Sigmoid colon (tissue), 7 donors: Measurements from ENCODE around the gene KRT79. TPM values are rescaled to one million over a fixed set of nuclear protein-coding genes. Genes with fewer than 3 reads are reported as not detected.

Source experiments
- DNase-seq: peaks from one replicate; pipeline ENCODE4 v3.0.0-alpha.2; 2019
- H3K27ac ChIP-seq, 4 donors: fragments of 200-600 bp; sonication (generic); one replicate each; pipeline ENCODE4 v1.5.1; 2016 to 2019; ENCODE audit warnings: mild to moderate bottlenecking in 1 of 4
- H3K27me3 ChIP-seq, 3 donors: fragments of 200-600 bp; sonication (generic); one replicate each; pipeline ENCODE4 v1.5.1; 2019; ENCODE audit warnings: mild to moderate bottlenecking in 1 of 3
- H3K36me3 ChIP-seq, 4 donors: fragments of 200-600 bp; sonication (generic); one replicate each; pipeline ENCODE4 v1.5.1; 2016 to 2019
- H3K4me1 ChIP-seq, 4 donors: fragments of 200-600 bp; sonication (generic); one replicate each; pipeline ENCODE4 v1.5.1; 2017 to 2019
- H3K4me3 ChIP-seq, 4 donors: fragments of 200-600 bp; sonication (generic); one replicate each; pipeline ENCODE4 v1.5.1; 2017 to 2019; ENCODE audit warnings: mild to moderate bottlenecking in 2 of 4, moderate library complexity in 1 of 4
- H3K9me3 ChIP-seq, 4 donors: fragments of 200-600 bp in 3 of 4; sonication (generic) in 3 of 4; one replicate each; pipeline versions ENCODE4 v1.5.1 to v1.6.1; 2013 to 2019
- EP300 ChIP-seq, 4 donors: sonication (generic); formaldehyde crosslinking; IDR thresholded peaks; one replicate each; pipeline ENCODE4 v1.6.1; 2017; ENCODE audit warnings: antibody characterized with exemption in 4 of 4
- POLR2A ChIP-seq, 2 donors: fragments of 450-650 bp; IDR thresholded peaks; one replicate each; pipeline ENCODE4 v1.6.1; 2016; ENCODE audit warnings: antibody characterized with exemption in 2 of 2, mild to moderate bottlenecking in 2 of 2, moderate library complexity in 2 of 2
- POLR2AphosphoS5 ChIP-seq, 4 donors: sonication (generic); formaldehyde crosslinking; IDR thresholded peaks; one replicate each; pipeline ENCODE4 v1.6.1; 2017; ENCODE audit warnings: antibody characterized with exemption in 4 of 4
- WGBS, 2 donors: extraction: QIAGEN DNeasy Blood & Tissue Kit; methylation state at CpG; one replicate each; pipeline ENCODE4 v1.1.7; 2013; 5-methylcytosine and 5-hydroxymethylcytosine counted together
- intact Hi-C: fragments of 100-400 bp; cut with DNase I; formaldehyde crosslinking; loops from one replicate; pipeline ENCODE4 v1.15.1; 2023
- polyA plus RNA-seq, 3 donors: library from polyadenylated mRNA; stranded (reverse); fragments of 200-250 nt; gene quantifications; one replicate each; pipeline ENCODE4 v1.2.3, GENCODE V29; 2013
- total RNA-seq, 4 donors: library from RNA; depleted of rRNA; stranded (reverse); fragments of >200 nt; gene quantifications; one replicate each; pipeline ENCODE4 v1.1.0, GENCODE V29; 2016
- TF ChIP-seq, protein P1 (sequence below), 4 experiments: fragments of 450-650 bp in 3 of 4; fragments of 200-600 bp in 1 of 4; IDR thresholded peaks; one replicate each; pipeline ENCODE4 v1.5.1; 2016 to 2019; ENCODE audit warnings: antibody characterized with exemption in 4 of 4, mild to moderate bottlenecking in 3 of 4, moderate library complexity in 2 of 4
- donor health status: healthy with polysubstance abuse.
- donor health status: Bipolar disorder and iron deficiency.
- donor health status: healthy.

The KRT79 gene
- total and polyA plus RNA-seq, 7 donors = 0.16 TPM; not detected in 6

DNA sequence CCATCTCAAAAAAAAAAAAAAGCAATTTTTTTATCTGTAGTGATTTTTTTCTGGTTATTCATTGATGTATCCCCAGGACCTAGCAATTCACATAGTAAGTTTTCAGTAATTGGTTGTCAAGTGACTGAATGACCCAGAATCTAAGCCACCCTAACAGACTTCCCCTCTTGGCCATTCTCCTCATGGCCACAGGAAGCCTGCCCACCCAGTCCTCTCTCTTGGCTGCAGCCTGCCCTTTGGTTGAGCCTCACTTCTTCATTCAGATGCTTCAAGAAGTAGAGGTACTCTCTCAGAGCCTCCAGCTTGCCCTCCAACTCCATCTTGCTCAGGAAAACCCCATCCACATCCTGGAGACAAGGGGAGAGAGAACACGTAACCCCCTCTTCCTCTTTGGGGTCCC is 11.8 kb upstream of the KRT79 start:
- no peaks in the 10 kb centered on the region for H3K4me1 ChIP-seq
- TF ChIP-seq POLR2A (IDR thresholded peaks at IDR 0.05) (no peak), POLR2AphosphoS5 (IDR thresholded peaks at IDR 0.05) (no peak), EP300 (IDR thresholded peaks at IDR 0.05) (no peak)
- TF ChIP-seq, protein P1, sequence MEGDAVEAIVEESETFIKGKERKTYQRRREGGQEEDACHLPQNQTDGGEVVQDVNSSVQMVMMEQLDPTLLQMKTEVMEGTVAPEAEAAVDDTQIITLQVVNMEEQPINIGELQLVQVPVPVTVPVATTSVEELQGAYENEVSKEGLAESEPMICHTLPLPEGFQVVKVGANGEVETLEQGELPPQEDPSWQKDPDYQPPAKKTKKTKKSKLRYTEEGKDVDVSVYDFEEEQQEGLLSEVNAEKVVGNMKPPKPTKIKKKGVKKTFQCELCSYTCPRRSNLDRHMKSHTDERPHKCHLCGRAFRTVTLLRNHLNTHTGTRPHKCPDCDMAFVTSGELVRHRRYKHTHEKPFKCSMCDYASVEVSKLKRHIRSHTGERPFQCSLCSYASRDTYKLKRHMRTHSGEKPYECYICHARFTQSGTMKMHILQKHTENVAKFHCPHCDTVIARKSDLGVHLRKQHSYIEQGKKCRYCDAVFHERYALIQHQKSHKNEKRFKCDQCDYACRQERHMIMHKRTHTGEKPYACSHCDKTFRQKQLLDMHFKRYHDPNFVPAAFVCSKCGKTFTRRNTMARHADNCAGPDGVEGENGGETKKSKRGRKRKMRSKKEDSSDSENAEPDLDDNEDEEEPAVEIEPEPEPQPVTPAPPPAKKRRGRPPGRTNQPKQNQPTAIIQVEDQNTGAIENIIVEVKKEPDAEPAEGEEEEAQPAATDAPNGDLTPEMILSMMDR (IDR thresholded peaks at IDR 0.05) = no peak
- H3K27ac ChIP-seq = no peak overlapping the region
- 73 to 90% methylated on average over 1 of the region's 1 CpG for WGBS, 2 donors
- H3K36me3 ChIP-seq = no peaks in the 10 kb centered on the region
- H3K4me3 ChIP-seq = no peak overlapping the region
- H3K27me3 ChIP-seq = no peaks in the 10 kb centered on the region
- intact Hi-C loops = no loop called here
- no peak for DNase-seq
- no peaks in the 10 kb centered on the region for H3K9me3 ChIP-seq

DNA sequence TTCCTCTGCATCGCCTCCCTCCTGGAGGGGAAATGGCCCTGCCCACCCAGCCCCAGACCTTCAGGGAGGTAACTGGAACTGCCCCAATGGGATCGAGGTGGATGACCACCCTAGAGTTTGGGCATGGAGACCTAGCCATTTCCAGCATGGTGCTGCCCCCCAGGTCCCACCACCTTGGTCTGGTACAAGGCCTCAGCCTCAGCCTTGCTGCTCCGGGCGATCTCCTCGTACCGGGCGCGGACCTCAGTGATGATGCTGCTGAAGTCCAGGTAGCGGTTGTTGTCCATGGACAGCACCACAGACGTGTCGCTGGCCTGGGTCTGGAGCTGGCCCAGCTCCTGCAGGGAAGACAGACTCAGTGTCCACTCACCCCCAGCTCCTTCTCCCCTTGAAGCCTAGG is 10.3 kb upstream of the KRT79 start:
- H3K9me3 ChIP-seq = no peaks in the 10 kb centered on the region
- WGBS, 2 donors = 94 to 95% methylated on average over 11 of the region's 11 CpGs

DNA sequence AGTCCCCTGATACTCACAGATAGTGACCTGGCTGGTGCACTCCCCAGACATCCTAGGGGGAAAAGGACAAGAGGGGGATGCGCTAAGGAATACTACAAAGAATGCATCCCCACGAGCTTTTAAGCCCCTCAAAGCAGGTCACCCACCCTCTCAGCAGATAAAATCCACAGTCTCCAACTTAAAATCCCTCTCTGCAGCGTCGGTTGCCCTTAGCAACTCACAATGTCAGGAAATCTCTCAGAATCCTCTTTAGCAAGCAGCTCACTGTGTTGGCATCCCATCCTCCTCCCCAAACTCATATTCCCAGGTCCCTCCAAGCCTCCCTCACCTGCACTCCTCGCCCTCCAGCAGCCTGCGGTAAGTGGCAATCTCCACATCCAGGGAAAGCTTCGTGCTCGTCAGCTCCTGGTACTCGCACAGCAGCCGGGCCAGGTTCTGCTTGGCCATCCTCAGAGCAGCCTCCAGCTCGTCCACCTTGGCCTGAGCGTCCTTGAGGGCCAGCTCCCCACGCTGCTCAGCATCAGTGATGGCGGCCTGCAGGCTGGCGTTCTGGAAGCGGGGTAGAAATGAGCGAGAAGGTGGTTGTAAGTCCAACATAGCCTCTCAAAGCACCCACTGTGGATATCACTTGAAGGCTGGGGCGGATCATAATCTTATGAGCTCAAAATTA is 5.5 kb upstream of the KRT79 start:
- Histone ChIP-seq H3K27ac (no peak overlapping the region), H3K27me3 (no peaks in the 10 kb centered on the region), H3K9me3 (no peaks in the 10 kb centered on the region), H3K4me1 (no peaks in the 10 kb centered on the region), H3K4me3 (no peak overlapping the region), H3K36me3 (no peaks in the 10 kb centered on the region)
- intact Hi-C loops = no loop called here
- no peak for TF ChIP-seq POLR2AphosphoS5 (IDR thresholded peaks at IDR 0.05)
- no peak for TF ChIP-seq EP300 (IDR thresholded peaks at IDR 0.05)
- TF ChIP-seq POLR2A (IDR thresholded peaks at IDR 0.05) = no peak
- TF ChIP-seq, protein P1 (IDR thresholded peaks at IDR 0.05) = no peak
- WGBS, 2 donors = 83 to 84% methylated on average over 18 of the region's 18 CpGs
- no peak for DNase-seq

More for the DNA sequence above, 10.3 kb upstream of the KRT79 start:
- no peaks in the 10 kb centered on the region for H3K27me3 ChIP-seq
- no peak overlapping the region for H3K4me3 ChIP-seq
- TF ChIP-seq, protein P1 (IDR thresholded peaks at IDR 0.05) = no peak
- TF ChIP-seq POLR2A (IDR thresholded peaks at IDR 0.05) (no peak), EP300 (IDR thresholded peaks at IDR 0.05) (no peak), POLR2AphosphoS5 (IDR thresholded peaks at IDR 0.05) (no peak)
- no peaks in the 10 kb centered on the region for H3K4me1 ChIP-seq
- H3K36me3 ChIP-seq = no peaks in the 10 kb centered on the region
- no peak overlapping the region for H3K27ac ChIP-seq
- intact Hi-C loops = no loop called here
- no peak for DNase-seq

DNA sequence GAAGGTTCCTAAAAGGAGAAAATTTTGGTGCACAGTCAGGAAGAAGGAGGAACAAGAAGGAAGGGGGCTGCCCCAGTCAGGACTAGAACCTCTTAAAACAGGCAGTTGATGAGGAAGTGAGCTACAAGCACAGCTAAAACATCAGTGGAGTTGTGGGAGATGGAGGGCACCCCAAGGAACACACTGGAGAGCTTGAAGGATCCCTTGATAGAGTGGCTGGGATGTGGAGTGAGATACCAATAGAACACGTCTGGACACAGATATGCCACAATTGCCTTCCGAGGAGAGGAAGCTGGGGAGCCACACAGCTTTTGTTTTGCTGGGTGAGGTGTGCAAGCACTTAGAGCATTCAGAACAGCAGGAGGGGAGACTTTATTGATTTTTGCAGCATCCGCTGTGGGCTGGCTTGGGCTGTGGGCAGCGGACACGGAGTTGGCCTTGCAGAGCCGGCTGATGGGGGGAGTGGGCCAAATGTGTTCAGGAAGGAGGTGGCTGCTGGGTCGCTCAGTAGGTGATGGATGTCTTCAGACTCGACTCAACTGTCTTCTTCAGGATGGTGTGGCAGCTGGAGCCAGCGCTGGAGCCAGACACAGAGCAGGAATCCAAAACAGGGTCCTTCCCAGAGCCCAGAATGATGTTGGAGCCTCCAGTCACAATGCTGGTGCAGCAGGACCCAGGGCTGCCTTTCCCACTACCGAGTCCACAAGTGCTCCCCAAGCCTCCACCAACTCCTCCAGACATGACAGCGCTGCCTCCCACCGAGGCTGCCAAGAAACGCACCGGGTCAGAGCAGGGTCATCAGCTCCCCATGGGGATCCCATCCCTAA is 4.7 kb upstream of the KRT79 start:
- intact Hi-C loops = no loop called here
- TF ChIP-seq POLR2A (IDR thresholded peaks at IDR 0.05) = no peak
- 60 to 63% methylated on average over 14 of the region's 14 CpGs for WGBS, 2 donors

DNA sequence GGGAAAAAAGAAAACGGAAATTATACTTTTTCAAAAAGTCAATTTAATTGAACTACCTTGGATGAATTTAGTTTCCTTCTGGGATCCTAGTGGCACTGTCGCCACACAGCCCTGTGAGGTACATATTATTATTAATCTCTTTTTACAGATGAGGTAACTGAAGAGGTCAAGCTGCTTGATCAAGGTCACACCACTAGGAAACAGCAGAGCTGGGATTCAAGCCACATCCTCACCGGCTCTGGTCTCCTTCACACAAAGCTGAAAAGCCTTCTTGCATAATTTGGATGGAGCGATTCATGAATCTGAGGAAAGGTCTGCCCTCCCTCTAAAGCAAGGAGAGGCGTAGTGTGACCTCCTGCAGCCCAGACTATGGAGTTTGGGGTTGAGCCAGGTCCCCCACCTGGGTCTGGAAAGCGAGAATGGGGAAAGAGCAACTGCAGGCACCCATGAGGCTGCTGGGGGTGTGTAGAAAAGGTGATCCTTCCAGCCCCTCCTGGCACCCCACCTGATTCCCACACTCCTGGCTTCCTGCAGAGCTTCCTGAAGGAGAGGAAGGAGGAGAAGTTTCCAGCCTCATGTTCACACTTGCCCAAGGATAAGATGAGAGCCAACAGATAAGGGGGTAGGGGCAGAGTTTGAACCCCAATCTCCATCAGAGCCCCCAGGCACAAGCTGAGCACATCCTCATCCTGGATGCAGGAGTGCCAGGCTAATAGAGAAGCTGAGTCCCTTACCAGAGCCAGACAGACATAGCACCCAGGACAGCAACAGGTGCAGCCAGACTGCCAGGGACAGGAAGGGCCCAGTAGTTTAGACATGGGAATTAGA is 3.9 kb upstream of the KRT79 start:
- DNase-seq = no peak
- H3K27me3 ChIP-seq = no peaks in the 10 kb centered on the region
- no peaks in the 10 kb centered on the region for H3K36me3 ChIP-seq
- H3K4me3 ChIP-seq = no peak overlapping the region
- H3K27ac ChIP-seq = no peak overlapping the region
- intact Hi-C loops = no loop called here
- 89 to 91% methylated on average over 6 of the region's 6 CpGs for WGBS, 2 donors
- no peaks in the 10 kb centered on the region for H3K4me1 ChIP-seq
- H3K9me3 ChIP-seq = no peaks in the 10 kb centered on the region
- TF ChIP-seq, protein P1 (IDR thresholded peaks at IDR 0.05) = no peak
- TF ChIP-seq POLR2A (IDR thresholded peaks at IDR 0.05) (no peak), POLR2AphosphoS5 (IDR thresholded peaks at IDR 0.05) (no peak), EP300 (IDR thresholded peaks at IDR 0.05) (no peak)

More for the DNA sequence above, 4.7 kb upstream of the KRT79 start:
- no peak for DNase-seq
- Histone ChIP-seq H3K4me1 (no peaks in the 10 kb centered on the region), H3K4me3 (no peak overlapping the region), H3K27ac (no peak overlapping the region), H3K36me3 (no peaks in the 10 kb centered on the region), H3K27me3 (no peaks in the 10 kb centered on the region), H3K9me3 (no peaks in the 10 kb centered on the region)
